ENCODE results near the gene BUB3. TPM values are rescaled to one million over a fixed set of nuclear protein-coding genes. Genes with fewer than 3 reads are reported as not detected.

BUB3 gene
- total RNA-seq, 2 donors from 2014 or later = 35.4 to 36.9 TPM

Other genes starting within 250 kb of the BUB3 start
- not detected for gene FAM24A, start 243.8 kb upstream of the BUB3 start, total RNA-seq
- 1 to 10 TPM; 4.1 to 4.4 TPM for gene C10orf88, start 200.2 kb upstream of the BUB3 start, total RNA-seq
- gene PSTK, start 174.0 kb upstream of the BUB3 start, total RNA-seq = 1 to 10 TPM; 3.0 to 5.9 TPM
- 1 to 10 TPM; 5.0 to 7.9 TPM for gene IKZF5, start 145.6 kb upstream of the BUB3 start, total RNA-seq
- 10 to 100 TPM; 17.7 to 41.1 TPM for gene ACADSB, start 145.4 kb upstream of the BUB3 start, total RNA-seq
- gene HMX3, start 18.4 kb upstream of the BUB3 start, total RNA-seq = not detected
- not detected for gene HMX2, start 6.3 kb upstream of the BUB3 start, total RNA-seq